HG02678 (cell line): ENCODE data around the gene MYH9.

Experiments used
- ATAC-seq: cut with Tn5 transposase; IDR thresholded peaks from one replicate; pipeline ENCODE4 v1.9.1; 2021; ENCODE audit warnings: mild to moderate bottlenecking, moderate library complexity; ENCODE audit not compliant: unreplicated experiment

MYH9 gene

DNA sequence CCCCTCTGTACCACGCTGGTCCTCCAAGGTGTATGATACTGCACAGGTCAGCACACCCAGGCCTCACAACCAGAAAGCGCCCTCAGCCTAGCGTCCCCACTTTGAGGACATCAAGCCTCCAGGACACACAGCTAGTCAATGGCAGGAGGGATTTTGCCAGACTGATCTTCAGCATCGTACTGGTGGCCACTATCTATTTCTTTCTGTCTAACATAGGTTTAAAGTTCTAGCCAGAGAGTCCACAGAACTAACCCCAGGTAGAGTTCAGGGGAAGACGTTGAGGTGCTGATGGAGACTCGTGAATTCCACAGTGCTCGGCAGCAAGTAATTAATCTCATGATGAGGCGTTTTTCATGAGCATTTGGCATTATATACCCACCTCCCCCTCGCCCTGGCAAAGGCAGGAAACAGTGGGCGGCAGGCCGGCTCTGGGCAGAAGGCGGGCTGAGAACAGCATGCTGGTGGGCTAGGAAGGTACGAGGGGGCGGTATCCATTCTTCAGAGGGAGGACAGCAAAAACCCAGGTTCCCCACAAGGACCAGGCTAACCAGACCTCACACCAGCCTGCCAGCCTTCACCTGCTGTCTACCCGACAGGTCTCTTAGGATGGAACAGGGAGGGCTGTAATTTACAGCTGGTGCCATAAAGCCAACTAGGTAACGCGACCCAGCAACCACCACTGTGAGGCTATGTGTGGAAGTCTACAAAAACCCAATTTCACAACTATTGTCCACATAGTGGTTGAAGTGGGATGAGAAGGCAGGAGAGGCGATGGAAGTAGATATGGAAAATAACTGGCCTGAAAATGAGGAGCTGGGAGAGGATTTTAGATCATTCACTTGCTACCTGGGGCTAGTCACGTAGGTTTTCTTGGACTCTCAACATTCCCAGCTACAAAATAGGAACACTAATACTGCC is 18.5 kb downstream of the MYH9 start:
- no peak for ATAC-seq

DNA sequence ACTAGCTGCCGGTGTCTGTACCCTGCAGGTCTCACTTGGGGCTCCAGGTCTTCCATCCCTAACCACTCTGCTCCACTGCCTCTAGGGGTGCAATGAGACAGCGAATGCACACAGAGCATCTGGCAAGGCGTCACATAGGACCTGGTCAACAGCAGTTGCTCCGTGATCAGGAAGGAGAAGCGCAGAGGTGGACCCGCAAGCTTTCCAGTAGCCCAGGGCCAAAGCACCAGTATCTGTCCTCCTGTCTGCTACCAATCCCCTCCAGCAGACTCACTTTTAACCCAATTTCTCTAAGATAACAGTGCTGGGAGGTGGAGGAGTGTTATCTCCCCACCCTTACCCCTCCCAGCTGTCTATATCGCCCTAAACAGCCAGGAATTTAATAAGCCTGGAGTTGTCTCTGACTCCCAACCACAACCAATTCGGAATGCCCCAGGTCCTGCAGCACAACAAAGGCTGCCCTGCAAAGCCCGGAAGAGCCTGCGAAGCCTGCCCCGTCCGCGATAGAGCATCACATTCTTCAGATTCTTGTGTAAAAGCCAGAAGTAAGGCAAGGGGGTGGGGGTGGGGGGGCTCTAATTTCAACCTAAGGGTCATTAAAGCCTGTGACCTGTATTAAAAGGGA is 19.3 kb downstream of the MYH9 start:
- no peak for ATAC-seq

DNA sequence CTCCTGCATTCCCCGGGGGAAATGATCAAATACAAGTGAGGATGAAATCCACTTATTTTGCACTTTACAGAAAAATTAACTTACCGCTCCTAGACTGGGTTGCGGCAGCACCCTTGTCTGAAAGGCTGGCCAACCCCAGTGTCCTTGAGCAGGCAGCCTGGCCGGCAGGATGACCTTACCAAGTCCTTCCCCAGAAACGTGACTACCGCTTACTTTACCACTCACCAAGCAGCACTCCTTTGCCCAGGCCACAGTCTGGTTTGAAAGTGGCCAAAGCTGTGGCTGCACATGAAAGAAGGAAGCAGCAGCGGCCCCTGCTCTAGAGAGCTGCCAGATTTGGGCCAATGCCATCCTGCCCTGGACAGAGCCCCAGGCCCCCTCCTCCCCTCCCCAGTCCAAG is 20.3 kb downstream of the MYH9 start:
- no peak for ATAC-seq

DNA sequence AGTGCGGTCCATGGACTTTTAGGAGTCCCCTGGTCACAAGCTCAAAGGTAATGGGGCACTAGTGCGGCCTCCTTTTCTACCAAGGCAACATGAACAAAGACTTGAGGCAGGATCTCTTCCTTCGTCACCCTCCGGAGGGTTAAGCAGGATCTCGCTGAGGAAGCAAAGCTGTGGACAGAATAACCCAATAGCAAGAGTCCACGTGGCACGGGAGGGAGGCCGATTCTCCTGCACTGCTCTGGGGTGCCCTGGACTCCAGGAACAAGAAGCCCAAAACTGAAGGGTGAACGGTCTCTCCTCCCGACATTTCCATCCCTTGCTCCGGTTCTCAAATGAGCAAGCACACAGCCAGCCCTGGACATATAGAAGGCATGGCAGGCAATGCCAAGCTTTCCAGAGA is 20.7 kb downstream of the MYH9 start:
- ATAC-seq, result no peak

DNA sequence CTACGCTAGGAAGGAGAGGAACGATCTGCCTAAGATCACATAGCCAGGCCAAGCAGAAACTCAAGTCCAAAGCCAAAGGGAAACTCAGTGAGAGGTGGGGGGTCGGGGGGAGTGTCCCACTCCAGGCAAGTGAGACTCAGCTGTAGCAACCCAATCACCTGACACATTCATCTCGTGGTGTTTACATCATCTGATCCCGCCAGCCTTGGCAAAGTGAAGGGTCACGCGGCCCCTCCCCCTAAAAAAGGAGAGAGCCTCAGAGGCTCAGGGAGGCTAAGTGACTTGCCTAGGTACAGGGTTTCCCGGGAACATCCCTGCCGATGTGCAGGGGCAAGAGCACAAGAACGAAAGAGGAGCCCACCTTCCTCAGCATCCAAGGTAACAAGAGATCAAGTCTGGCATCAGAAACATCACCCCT is 21.5 kb downstream of the MYH9 start:
- ATAC-seq, result no peak

DNA sequence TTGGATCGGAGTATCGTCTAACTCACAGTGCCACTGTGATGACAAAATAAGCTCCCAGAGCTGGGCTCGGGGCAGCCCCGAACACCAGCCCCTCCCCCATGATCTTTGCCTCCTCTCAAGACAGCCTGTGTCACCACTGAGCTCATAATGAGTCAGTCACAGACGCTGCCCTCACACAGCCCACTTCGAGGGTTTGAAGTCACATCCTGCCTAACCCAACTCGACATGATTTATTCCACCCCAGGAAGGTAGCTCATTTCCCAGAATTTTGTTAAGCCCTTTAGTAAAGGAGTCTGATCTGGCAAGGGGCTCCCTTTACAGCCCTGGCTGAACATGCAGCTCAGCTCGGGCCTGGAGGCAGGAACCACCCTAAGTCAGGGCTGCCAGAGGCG is 22.8 kb downstream of the MYH9 start:
- ATAC-seq, result no peak

DNA sequence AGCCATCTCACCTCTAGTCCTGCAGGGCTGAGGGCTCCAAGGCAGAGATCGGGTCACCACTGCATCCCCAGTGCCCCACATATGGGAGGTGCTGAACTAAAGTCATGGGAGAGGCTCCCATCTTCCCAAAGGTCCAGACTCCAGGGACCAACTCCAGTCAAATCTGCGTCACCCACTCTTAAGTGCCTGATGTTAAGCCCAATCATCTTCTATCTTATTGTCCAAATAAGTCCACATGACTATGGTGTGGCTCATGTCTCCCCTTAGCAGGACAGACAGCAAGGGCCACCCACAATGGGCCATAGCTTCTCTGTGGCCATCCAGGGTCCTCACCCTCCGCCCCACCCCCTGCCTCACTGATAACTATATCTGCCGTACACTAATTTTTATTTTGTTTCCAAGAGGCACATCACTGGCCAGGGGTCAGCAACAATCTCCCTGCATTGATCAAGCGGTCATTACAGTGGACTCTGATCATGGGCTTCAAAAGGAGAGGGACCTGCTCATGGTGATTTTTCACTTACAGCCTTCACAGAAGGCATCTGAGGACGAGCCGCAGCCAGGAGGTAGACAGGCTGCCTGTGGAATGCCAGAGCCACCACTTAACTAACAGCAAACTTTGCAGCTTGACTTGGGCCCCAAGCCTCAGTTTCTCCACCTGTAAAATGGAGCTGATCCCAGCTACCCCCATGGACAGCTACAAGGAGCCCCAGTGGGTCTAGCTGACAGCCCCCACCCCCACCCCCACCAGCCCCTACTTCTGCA is 23.3 kb downstream of the MYH9 start:
- ATAC-seq, result no peak

DNA sequence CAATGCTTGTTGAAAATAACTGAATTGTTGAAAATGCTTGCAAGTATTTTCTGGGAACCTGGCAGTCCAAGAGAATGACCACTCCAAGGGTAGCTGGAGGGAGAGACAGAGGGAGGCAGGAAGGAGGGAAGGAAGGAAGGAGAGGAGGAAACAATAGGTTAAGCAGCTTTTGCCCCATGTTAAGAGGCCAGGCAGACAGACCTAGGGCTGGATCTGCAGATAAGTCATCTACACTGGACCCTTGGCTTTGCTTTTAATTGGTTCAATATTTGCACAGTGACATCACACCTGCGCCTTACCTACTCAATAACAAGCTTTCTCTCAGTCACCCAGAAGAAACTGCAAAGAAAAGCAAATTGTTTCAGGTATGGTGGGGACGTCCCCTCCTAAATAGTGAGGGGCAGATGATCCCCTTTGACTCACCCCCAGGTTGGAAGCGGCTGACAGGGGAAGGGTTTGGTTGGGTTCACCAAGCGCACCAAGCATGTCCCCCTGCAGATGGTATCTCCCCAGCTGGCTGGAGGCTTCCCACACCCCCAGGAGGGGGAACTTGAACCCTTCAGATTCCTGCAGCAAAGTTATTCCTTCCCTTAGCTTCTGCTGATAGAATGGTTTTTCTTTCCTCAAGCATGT is 24.3 kb downstream of the MYH9 start:
- no peak for ATAC-seq

DNA sequence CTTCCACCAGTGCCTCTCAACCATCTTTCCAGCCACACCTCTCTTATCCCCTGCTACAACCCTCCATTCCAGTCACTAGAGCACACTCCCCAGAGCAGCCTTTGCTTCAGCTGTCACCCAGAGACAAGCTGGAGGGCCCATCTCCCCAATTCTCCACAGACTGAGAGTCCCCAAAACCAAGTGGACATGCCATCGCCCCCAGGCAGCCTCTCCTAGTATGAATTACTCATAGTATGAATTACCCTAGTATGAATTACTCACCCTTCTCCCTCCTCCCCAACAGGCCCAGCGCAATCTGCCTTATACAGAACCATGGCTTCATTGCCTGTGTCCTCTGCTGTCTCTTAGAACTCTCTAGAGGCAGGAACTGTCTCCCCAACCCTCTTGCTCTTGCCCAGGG is 24.8 kb downstream of the MYH9 start:
- ATAC-seq, result no peak

DNA sequence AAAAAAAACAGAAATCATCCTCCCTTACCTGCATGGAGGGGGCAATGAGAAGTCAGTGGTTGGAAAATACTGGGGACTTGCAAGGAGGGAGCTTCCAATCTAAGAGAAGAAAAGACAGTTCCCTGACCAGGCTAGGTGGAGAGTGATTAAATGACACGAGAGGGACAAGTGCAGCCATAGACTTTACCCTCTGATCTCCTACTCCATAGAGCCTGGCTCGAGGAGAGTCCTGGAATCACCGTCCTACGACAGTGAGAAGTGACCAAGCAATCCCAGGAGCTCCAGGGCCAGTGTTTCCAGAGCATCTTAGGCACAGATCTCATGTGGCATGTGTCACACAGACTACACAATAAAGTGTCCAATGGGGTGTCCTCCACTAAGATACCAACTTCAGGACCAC is 25.7 kb downstream of the MYH9 start:
- ATAC-seq, result no peak

DNA sequence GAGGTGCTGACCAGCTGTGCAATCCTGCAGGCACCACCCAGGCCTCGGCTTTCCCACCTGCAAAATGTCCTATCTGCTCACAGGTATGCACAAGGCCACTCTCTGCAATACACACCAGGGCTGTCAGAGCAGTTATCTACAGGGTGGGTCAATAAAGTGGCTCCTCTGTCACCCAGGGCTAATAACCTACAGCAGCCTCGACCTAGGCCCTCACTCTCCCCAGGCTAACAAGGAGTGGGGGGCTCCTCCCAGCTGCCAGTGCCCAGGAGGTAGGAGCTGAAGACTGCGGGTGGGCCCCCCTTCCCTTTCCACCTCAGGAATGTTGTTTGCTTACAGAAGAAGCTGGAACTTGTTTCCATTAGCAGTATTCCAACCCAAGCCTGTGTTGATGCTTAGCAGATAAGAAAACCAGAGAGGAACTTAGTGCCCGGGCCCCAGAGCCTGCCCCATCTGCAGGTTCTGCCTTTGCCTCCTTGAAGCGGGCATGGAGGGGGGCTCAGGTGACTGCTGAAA is 26.8 kb downstream of the MYH9 start:
- ATAC-seq, result no peak

DNA sequence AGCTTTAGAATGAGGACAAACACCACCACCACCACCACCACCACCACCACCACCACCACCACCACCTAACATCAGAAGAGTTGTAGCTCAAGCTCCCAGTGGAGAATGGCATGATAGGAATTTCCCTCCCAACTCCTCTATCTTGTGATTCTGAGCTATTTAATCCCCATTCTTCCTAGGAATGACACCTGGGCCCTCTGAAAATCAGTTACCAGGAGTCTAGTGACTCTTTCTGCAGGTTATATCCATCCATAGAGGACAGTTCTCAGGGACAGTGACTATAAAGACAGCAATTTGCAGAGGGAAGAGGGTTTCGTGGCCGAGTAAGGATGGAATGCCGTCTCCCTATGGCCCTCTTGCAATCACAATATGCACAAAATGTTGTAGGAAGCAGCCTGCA is 27.8 kb downstream of the MYH9 start:
- no peak for ATAC-seq

DNA sequence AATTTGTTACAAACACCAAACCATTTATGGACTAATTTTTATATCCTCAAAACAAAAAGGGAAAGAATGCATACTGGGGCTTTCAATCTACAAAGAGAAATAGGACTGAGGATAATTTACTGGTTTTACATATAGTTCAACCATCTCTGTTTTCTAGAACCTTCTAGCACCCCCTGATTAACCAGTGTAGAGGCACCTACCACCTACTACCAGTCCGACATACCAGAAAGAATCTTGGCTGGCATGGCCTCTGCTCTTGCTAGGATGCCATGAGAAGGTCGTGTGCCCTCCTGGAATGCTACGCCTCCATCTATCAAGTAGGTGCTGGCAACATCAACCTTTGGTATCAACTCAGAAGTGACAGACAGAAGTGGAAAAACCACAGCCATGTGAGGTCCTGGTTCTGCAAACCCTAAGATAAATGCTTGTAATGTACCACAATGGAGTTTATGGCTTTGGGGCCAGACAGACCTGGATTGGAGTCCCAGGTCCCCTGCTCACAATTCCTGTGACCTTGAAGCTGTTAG is 28.2 kb downstream of the MYH9 start:
- ATAC-seq, result no peak

DNA sequence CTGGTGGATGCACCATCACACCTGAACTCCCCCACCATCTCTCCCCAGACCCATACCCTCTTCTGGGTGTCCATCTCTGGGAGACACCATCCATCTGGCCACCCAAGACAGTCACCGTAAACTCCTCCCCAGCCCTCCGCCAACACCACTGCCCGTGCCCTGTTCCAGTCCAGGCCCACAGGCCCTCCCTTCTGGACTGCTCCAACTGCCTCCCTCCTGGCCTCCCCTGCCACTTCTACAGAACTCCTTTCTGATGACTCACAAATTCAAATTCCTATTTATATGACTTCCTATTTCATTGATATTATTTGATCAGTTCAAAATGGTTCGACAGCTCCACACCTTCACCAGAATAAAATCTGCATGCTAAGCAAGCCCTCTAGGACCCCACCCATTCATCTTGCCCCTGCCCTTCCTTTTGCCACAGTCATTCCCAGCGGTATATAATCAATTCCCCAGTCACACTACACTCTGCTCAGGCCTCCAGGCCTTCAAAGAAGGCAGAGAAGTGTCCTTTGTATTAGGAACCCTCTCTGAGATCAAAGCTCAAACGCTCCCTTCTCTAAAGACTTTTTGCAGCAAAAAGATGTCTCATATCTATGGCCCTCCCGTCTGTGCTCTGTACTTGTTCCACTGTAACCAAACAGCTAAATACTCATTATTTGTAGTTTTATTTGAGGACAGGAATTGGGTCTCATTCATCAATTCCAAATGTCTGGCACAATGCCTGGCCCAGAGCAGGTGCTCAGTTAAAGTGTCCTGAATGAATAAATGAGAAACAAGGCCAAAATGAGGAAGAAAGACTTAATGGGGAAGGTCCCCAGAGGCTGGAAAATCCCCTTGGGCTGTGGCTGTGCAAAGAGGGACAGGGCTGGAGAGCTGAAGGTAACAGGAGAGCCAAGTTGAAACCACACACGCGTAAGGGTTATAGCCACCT is 29.0 kb downstream of the MYH9 start:
- no peak for ATAC-seq

DNA sequence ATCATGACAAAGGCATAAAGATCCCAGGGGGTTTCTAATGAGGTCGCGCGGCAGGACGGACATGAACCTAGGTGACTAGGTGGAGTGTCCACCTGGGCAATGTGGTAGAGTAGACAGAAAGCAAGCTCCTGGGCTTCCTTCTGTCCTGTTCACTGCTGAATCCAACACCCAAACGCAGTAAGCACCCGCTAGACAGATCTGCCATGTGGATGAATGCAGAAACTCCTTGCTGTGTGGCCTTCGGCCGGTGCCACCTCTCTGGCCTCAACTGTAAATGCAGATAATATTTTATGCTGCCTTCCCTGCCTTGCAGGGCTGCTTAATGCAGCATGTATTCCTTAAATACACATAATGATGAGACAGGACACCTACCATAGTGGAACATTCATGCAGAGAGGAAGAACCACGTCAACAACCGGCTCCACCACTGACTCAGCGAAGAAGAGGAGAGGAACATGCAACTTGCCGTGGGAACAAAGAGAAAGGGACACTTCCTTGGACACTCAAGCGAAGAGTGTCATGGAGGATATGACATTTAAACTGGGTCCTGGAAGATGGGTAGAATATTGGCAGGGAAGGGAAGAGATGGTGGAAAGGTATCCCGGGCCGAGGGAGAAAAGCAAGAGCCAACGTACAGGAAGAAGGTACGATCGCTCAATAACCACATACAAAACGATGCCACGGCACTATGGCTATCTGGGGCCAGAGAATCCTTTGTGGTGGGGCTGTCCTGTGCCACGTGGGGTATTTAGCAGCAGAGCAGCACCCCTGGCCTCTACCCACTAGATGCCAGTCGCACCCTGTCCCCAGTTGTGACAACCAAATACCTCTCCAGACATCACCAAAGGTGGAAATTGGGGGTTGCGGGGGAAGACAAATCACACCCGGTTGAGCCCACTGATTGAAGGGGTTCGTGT is 30.8 kb downstream of the MYH9 start:
- ATAC-seq, result no peak

DNA sequence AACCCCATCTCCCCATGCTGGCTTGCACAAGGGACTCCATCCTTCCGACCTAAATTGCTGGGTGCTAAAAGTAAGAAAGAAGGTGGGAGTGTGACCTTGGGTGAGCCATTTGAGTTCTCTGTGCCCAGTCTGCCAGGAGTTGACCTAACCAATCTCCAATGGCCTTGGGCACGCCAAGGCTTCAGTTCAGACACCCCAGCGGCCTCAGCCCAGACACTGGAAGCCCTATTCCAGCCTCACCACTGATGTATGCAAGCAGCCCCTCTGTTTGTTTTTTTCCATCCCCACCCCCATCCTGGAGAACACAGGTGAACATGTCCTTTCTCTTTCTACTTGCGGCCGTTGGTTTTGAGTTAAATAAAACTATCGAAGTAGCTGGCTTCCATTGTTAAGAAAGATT is 31.9 kb downstream of the MYH9 start:
- ATAC-seq, result no peak

DNA sequence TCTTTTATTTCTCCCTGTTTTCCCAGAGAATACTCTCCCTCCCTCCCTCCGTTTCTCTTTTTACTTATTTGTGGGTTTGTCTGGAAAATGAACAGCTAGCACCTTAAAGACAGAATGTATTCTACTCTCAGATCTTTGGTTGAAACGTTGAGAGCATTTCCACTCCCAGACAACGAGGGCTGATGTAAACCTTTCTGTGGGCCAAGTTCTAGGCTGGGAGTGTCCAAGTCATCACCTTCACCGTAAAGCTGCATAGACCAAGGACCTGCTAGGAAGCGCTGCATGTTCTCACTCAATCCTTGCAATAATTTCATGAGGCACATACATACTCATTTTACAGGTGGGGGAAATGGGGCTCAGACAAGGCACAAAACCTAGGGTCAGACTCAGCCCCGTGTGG is 32.4 kb downstream of the MYH9 start:
- no peak for ATAC-seq

DNA sequence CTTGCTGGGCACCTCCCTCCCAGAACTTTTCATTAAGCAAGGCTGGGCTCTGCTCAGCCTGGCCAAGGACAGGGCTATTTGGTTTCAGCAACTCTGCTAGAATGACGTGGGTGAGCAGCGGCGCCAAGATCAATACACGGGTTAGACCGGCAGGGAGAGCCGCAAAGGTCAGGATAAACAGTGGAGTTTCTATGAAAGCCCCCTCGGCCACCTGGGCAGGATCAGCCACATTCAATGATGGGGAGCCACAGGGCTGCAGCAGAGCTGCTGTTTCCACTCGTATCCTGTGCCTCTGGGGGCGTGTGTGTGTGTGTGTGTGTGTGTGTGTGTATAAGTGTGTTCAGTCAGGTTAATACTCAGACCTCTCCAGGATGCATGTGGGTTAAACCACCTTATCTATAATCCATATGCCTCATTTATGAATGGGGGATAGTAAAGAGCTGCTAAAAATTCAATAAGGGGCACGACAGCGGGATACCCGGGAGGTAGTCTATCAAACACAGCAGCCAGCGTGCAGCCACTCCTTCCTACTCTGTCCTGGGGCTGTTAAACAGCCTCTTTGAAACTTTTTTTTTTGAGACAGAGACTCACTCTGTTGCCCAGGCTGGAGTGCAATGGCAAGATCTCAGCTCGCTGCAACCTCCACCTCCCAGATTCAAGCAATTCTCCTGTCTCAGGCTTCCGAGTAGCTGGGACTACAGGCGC is 34.8 kb downstream of the MYH9 start:
- ATAC-seq, result no peak
